Activated naive CD4-positive, alpha-beta T cell treated with anti-CD3 and anti-CD28 coated beads, Interleukin-2, amount 50 U/mL, for 16 hours (primary cell): Measurements from ENCODE around the gene HERPUD2.
"Not testable (repeated sequence)": the region's sequence is repeated elsewhere in the genome, so short reads cannot be mapped to it uniquely, and the experiment has no call there.

Source experiments
- DNase-seq: peaks from one replicate; pipeline ENCODE4 v3.0.0-alpha.2; 2020

HERPUD2 gene

DNA sequence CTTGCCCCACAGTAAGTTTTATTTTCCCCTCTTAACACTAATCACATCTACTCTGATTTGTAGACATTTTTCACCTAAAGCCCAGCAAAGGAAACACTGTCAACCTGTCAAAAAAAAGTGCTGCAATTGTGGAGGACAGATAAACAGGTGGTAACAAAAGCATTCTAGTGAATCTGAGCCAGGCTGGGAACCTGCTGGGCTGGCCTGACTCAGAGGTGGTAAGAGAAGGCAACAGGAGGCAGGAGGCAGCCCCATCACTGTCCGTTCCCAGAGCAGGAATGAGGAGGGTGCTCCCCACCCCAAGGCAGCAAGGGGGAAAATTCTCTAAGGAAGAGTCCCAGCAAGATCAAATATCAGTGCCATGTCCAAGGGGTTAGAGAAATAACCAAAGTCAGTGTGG is 19.5 kb upstream of the HERPUD2 start:
- DNase-seq: no peak

DNA sequence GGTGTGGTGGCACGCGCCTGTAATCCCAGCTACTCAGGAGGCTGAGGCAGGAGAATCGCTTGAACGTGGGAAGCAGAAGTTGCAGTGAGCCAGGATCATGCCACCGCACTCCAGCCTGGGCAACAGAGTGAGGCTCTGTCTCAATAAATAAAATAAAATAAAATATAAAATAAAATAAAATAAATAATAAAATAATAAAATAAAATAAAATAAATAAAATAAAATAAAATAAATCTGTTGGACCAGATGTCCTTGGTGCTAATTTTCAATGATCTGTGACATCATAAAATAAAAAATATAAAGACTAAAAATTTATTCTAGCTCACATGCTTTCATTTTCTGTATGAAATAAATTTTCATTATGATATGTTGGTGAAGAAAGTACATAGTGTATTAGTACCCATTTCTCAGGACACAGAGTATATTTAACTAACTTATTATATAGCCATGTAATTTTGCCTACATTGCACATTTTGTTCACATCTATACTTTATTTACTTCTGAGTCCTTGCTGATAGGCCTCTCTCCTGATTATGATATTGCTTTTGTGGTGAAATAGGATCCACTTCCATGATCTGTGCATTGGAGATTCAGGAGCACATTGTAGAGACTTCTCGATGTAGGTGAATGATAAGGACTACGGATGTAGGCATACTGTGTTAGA is 17.8 kb upstream of the HERPUD2 start:
- DNase-seq: no peak

DNA sequence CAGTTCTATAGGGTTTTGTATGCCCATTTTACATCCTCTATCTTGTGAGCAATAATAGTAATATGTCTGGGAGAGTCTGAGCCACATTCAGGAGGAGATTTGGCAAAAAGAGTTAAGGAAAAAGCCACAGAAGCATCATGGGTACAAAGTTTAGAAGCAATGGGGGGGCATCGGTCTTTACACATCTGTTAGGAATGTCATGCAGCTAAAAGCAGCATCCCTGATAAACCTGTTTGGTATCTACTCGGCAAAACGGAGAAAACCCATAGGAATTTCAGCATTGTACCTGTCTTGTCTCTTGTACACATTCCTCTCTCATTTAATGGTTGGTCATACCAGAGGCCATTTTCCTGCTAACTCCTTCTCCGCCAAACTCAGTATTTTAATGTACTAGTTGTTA is 12.5 kb upstream of the HERPUD2 start:
- DNase-seq: no peak

DNA sequence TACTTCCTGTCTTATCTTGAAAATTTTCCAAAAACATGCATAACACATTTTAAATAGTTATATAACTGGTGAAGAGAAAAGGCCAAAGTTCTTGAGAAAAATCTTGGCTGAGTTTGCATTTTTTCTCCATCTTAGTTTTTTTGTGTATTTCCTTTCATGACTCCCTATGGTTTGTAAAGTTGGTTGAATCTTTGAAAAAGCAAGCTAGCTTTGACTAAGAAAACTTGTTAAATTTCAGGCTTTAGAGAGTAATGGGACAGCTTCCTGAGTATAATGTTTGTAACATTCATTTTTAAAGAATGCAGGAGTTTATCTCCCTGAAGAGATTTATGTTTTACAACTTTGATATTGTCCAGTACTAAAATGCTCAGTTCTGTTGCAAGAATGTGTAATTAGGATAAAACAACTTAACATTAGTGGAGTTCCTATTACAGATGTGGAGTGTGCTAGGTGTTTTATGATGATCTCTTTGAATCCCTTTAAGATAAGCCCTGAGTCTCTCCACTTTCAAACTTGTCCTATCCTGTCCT is 11.1 kb upstream of the HERPUD2 start:
- DNase-seq: no peak

DNA sequence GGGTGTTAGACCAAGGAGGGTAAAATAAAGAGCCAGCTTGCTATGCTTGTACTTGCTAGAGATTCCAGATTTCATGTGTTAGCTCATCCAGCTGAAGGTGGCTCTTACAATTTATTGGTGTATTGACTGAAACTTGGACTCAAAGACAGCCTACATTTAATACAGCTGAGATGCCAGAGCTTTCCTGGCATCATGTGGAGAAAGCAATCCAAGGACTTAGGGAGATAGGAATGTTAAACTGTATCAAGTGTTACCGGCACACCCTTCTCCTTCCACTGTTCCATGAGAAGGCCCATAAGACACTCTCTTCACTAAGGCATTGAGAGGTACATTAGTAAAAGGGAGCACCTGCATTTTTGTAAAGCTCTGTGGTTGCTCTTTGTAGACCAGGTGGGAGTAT is 9.3 kb upstream of the HERPUD2 start:
- DNase-seq: no peak

DNA sequence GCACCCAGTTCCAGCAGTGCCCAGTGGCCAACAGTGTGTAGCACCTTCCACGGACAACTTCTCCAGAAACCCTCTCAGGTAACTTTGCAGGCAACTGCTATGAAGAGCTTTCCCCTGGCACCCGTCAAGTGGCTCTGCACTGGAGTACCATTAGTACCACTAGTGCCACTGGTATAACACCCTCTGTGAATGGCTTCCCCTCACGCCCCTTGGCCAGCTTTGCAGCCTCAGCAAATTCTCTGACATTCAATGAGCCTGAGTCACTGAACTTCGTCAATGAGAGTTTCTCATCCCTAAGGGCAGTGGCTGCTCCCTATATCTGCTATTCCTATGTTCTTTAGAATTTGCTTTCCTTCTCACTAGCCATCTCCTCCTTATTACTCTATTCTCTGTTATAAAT is 7.6 kb upstream of the HERPUD2 start:
- DNase-seq: no peak

DNA sequence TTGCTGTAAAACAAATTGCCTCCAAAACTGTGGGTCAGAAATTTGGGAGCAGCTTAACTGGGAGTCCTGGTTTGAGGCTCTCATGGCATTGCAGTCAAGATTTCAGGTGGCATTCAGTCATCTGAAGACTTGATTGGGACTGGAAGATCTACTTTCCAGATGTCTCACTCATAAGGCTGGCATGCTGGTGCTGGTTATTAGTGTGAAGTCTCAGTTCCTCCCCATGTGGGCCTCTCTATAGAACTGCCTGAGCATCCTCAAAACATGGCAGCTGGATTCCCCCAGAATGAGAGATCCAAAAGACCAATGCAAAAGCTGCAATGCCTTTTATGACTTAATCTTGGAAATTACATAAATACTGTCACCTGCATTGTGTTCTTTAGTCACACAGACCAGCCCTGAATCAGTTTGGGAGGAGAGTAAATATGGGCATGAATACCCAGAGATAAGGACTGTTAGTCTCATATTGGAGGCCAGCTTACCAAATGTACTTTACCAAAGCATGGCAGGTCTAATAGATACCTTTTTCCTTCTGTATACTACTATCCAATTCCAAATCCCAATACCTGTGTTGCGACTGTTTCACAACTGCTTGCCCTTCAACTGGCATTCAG is 6.5 kb upstream of the HERPUD2 start:
- DNase-seq: no peak

DNA sequence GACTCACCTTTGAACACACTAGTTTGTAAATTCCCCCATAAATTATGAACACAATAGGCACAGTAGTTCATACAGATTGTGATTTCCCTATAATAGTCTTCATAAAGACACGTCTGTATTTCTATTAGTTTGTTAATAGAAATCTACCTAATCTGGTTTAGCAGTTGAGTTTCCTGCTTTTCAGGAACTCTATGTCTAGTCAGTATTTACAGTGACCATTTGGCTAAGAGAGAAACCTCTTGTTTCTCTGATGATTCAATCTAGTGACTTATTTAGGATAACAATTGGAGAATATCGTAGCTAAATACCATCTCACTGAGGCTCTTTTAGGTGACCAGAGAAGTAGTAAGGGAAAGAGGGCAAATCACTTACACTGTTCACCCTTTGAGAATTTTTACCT is 5.9 kb upstream of the HERPUD2 start:
- no peak for DNase-seq

DNA sequence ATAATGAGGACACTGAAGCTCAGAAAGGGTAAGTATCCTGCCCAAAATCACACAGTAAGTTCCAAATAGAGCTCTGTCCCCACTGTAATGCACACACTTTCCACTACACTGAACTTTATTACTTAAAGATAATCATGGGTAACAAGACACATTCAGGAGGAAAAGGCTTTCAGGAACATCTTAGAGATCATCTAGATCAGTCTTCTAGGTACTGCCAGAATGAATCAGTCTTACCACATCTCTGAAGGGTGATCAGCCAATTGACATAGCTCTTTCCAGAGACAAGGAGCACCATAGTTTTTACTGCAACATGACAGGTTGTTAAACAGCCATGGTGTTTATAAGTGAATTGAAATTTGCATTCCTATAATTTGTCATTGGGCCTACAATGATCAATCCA is 5.4 kb upstream of the HERPUD2 start:
- no peak for DNase-seq

DNA sequence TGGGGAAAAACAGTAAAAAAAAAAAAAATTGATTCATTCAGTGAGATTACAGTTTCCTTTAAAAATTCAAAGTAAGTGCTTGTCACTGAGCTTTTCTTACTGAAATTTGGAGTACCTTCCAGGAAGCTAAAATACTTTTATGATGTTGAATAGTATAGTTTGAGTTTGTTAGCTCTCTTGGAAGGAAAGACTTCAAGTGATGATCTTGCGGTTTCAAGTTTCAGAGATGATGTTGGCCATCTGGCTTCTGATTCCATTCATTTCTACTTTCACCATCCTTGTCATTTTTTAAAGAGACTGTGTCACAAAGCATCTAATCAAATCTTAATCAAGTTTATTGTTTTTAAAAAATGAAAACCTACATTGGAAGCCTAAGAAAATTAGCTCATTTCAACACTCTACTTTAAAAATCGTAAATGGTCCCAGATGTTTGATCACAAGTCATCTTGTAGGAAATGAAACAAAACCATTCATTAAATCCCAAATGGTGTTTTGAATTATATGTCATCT is 4.9 kb upstream of the HERPUD2 start:
- no peak for DNase-seq

DNA sequence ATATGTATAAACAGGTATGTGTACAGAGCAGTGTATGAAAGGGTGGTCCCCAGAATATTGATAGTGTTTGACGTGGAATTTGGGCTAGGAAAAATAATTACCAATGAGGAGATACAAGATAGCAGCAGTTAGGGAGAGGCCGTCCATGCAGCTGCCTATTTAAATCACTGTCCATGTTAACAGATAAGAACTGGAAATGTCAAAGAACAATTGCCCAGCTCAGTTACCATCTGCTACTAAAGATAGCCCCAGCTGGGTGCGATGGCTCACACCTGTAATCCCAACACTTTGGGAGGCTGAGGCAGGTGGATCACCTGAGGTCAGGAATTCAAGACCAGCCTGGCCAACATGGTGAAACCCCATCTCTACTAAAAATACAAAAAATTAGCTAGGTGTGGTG is 3.4 kb upstream of the HERPUD2 start:
- not testable (repeated sequence) for DNase-seq

DNA sequence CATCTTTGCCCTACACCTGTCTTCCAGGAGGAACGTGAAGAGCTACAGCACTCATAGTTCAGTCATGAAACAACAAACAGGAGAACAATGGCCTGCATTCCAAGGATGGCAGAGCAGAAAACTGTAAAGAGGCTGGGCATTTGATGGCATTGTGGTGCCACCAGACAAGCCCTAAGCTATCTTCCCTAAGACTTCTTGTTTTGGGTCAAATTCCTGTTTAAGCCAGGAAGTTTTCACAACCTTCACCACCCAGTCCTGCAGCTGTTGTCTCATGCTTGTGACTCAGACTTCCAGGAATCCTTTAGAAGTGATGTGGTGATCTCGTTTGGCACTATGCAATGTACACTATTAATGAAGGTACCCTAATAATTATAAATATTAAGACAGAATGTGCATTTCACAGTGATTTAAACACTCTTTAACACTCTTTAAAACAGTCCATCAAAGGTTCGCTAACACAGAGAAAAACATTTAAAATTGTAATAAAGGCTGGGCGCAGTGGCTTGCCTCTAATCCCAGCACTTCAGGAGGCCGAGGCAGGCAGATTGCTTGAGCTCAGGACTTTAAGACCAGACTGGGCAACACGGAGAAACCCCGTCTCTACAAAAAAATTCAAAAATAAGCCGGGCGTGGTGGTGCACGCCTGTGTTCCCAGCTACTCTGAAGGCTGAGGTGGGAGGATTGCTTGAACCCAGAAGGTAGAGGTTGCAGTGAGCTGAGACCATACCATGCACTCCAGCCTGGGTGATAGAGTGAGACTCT is 2.7 kb upstream of the HERPUD2 start:
- DNase-seq: no peak

DNA sequence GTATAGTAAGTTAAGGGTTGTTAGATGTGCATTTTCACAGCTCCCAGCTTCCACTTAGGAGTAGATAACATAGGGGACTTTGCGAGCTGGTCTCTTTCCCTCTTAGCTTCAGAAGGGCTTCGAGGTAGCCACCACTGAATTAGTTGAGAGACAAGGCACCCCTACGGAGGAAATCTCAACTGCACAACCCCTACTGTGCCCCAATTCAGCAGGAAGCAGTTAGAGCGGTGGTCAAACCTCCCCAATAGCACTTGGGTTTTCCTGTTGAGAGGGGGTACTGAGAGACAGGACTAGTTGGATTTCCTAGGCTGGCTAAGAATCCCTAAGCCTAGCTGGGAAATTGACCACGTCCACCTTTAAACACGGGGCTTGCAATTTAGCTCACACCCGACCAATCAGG is 1.1 kb upstream of the HERPUD2 start:
- DNase-seq: no peak

DNA sequence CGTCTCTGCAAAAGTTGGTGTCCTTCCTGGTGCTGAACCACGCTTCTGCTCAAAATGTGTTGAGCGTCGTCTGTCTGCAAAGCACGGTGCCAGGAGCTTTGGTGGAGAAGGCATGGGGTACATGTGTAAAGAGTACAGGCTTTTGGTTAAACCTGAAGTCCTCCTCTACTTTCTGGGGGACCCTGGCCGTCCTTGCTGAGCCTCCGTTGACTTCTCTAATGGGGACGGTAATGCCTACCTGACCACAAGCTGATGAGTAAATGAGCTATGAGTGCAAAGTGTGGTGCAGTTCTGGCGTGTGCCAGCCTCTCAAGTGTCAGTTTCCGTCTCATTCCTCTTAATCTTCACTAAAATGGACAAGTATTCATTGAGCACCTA is 527 bp upstream of the HERPUD2 start:
- peak; percentile 21 for DNase-seq

DNA sequence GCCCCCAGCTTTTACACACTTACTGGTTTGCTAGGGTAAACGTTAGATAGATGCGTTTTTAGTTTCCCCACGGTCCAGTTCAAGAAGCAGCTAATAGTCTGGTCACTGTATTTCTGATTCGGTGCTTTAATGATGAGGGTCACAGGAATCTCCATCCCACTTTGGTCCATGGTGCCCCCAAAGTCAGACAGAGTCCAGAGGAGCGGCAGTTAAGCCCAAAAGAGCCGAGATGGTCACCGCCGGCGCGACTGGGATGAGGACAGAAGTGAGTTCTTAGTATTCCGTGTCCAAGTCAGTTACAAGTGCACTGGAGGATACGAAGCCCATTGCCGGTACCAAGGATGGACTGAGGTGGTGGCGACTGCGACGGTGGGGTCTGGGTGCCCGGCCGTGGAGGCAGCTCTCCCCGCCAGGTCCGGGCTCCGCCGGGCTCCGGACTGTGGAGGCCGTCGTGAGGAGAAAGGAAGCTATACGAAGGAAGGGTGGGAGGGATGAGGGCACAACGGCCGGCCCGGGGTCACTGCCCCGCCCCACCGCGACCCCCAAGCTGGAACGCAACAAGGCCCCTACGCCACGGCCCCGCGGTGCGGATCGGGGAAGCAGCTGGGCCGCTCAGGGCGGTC is 663 bp downstream of the HERPUD2 start:
- DNase-seq: no peak

DNA sequence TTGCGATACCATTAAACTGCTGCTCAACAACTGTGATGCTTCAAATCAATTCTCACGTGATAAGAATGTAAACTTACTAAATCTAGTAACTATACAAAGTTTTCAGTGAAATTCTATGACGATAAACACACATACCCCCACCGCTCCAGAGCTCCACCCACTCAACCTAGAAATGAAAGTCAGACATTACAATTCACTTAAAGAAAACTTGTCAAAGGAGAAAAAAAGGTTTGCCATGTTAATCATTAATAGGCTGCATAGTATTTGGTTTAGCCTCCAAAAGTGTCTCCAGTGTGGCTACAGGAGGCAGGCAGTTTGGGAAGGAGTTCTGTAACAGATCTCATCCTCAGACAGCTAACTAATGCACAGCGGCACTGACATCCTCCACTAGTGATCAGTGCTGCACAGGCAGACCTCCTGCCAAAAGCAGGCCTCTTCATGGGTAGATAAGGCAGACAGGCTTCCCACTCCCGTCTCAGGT is 3.1 kb downstream of the HERPUD2 start:
- DNase-seq: peak; percentile 27

DNA sequence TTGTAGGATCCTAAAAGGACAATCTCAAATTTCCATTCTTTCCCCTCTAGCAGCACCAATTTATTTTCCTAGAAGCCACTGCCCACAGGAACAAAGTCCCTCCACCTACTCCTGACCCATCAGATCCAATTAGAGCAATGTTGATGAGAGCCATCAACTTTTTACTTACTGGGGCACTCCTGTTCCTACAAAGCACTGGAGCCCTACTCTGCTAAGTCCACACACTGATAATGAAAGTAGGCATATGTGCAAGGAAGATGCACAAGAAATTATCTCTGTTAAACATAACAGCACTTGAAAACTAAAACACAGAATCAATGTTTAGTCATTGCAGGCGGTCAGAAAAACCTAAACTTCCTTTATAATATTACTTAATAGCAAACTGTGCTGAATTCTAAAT is 3.6 kb downstream of the HERPUD2 start:
- DNase-seq: no peak

DNA sequence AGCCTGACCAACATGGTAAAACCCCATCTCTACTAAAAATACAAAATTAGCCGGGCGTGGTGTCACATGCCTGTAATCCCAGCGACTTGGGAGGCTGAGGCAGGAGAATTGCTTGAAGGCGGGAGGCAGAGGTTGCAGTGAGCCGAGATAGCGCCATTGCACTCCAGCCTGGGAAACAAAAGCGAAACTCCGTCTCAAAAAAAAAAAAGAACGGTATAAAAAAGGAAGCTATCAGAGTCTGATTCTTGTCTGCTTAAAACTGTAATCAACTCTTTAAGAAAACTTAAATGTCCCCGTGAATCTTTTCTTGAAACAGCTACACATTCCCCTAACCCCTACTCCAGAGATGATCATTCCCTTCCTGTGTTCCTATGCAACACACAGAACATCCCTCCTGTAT is 4.3 kb downstream of the HERPUD2 start:
- DNase-seq: not testable (repeated sequence)

DNA sequence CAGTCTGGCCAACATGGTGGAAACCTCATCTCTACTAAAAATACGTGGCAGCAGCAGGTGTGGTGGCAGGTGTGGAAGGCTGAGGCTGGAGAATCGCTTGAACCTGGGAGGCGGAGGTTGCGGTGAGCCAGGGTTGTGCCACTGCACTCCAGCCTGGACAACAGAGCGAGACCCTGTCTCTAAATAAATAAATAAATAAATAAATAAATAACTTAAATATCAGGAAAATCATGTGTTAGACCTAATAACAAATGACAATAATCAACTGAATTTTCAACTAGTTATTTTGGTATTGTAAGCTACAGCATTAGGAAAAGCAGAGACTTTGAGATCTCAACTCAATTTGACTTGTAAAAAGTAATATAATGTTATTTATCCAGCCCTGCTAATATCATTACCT is 9.2 kb downstream of the HERPUD2 start:
- no peak for DNase-seq

DNA sequence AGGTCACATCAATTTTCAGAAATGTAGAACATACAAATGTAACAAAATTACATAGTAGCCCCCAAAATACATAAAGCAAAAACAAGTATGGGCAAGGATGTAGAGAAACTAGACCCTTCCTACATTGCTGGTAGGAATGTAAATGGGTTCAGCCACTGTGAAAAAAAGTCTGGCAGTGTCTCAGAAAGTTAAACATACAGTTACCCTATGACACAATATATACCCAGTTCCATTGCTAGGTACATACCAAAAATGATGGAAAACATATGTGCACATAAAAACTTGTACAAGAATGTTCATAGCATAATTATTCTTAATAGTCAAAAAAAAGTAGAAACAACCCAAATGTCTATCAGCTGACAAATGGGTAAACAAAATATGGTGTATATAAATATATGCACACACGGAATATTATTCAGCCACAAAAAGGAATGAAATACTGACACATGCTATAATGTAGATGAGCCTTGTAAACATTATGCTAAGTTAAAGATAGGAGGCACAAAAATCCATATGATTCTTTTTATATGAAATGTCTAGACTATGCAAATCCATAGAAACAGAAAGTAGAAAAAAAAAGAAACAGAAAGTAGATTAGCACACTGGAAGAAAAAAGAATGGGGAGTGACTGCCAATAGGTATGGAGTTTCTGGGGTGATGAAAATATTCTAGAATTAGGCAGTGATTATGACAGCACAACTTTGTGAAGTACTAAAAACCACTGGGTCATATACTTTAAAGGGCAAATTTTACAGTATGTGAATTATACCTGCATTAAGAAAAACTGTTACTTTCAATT is 13.5 kb downstream of the HERPUD2 start:
- no peak for DNase-seq

DNA sequence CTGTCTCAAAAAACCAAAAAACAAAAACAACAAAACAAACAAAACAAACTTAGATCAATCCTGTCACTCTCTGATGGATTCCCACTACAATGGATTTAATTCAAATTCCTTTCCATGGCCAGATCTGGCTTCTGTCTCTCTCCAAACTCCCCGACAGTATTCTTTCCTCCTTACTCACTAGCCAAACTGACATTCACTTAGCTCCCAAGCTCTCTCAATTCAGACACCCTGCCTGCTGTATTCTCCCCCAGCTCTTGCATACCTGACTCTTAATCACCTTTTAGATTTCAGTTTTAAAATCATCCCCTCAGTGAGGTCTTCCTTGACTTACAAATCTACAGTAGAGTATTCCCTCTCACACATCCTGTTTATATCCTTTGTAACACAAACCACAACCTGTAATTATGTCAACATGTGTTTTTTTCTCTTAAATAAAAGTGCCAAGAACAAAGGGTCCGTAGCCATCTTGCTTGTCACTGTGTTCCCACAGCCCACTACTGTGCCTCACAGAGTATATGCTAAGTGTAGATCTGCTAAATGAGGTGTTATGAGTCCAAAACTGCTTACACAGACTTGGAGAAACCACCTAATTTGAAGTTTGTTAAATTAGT is 14.4 kb downstream of the HERPUD2 start:
- no peak for DNase-seq
